GM19328 (cell line): ENCODE results near the gene ATP2A1.
"Not testable (repeated sequence)": the region's sequence is repeated elsewhere in the genome, so short reads cannot be mapped to it uniquely, and the experiment has no call there.

Experiments
- ATAC-seq: cut with Tn5 transposase; IDR thresholded peaks from one replicate; pipeline ENCODE4 v1.9.1; 2021; ENCODE audit warnings: mild to moderate bottlenecking, moderate library complexity; ENCODE audit not compliant: unreplicated experiment

The ATP2A1 gene

DNA sequence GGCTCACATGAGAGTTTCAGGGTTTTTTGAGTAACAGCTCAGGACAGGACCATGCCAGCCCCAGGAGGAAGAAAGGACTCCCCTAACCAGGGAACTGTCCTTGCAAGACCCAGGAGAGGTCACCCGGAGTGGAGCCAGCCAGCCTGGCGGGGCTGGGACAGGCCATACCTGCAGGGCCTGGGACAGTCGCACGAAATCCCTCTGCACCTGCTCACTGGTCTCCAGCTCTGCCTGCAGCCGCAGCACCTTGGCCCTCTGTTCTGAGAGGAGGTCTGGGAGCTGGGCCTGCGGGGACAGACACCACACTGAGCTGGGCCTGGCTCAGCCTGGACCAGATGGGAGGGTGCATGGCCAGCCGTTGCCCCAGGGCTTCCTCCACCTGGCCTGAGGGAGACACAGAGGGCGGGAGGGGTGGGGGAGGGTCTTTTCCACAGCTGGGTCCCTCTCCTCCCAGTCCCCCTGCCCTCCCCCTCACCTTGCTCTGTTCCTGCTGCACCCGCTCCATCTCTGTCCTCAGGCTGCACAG lies 27.0 kb downstream of the ATP2A1 start:
- no peak for ATAC-seq

DNA sequence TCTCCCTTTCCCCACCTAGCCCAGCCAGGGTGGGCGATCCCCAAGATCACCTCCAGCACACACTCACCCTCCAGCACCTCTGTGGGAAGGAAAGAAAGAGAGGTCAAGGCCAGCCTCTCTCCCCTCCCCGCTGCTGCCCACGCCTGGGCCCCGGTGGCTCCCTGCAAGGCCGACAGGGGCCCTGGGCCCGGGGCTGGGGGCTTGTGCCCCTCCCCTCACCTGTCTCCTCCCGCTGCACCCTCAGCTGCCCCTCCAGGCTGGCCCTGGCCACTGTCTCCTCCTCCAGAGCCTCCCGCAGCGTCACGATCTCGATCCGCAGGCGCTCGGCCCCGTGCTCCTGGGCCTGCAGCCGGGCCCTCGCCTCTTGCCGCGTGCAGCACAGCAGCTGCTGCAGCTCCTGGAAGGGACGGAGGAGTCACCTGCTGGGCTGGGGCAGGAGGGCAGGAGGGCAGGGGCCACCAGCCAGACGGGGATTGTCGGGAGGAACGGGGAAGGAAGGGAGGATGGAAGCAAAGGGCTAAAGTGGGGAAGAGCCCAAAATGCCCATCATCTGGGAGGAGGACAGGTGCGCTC lies 27.6 kb downstream of the ATP2A1 start:
- ATAC-seq: no peak

DNA sequence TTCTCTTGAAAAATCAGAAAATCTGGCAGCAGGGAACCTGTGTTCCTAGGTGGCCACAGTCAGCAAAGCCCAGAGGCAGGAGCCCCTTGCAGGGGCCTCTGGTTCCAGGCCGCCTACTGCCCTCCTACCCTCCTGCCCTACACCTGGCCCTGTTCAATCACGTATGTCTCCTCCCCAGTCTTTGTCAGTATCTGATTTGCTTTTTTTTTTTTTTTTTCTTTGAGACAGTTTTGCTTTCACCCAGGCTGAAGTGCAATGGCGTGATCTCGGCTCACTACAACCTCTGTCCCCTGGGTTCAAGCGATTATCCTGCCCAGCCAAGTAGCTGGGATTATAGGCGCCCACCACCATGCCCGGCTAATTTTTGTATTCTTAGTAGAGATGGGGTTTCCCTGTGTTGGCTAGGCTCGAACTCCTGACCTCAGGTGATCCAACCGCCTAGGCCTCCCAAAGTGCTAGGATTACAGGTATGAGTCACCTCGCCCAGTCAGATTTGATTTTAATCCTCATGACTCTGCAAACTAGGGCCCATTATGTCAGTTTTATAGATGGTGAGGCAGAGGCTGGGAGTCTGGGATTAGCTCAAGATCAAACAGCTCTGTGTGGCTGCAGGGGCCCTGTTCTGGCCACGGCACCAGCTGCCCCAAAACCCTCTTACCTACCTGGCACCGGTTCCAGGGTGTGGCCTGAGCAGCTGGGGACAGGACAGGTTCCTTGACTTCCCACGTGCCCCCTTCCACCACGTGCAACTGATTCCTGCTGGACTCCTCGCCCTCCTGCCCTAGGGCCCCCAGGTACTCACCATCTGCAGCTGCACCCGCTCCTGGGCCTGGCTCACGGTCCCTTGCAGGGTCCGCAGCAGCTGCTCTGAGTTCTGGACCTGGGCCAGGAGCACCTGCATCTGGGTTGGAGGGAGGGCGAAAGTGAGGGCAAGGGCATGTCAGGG lies 32.1 kb downstream of the ATP2A1 start:
- no peak for ATAC-seq

DNA sequence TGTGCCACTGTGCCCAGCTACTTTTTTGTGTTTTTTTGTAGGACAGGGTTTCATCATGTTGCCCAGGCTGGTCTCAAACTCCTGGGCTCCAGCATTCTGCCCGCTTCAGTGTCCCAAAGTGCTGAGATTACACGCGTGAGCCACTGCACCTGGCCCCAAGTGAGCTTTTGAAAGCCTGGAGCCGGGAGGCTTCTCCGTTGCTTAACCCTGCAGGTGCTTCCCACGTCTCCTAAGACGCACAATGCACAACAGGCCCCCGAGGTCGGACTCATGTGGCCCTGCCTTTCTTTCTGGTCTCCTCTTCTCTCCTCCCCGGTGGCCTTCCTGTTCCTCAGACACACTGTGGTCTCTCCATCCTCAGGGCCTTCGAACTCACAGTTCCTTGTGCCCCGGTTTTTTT lies 34.3 kb downstream of the ATP2A1 start:
- no peak for ATAC-seq

DNA sequence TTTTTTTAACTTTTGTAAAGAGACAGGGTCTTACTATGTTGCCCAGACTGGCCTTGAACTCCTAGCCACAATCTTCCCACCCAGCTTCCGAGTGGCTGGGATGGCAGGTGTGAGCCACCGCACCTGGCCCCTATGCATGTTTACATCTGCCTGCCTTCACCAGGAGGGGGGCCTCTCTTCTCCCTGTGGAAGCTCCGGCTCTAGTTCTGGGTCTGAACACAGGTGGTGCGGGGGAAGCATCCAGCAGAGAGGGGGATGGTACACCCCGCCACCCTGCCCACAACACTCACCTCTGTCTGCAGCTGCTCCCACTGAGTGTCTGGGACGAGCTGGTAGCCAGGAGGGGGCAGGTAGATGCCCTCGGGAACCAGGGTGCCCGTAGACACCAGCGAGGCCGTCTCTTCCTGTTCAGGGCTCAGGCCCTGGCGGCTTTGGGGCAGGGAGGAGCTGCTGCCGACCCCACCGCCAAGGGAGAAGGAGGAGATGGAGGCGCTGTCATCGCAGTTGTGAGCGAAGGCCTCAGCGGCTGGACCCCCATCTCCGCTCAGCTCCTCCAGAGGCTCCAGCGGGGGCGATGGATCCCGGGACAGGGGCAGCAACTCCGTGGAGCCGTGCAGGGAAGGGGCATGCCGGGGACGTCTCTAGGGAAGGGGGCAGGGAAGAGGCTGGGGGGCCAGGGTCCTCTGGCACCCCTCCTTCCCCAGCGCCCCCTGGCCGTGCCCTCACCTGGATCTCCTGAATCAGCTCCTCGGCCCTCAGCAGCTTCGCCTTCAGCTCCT lies 35.8 kb downstream of the ATP2A1 start:
- ATAC-seq: no peak

DNA sequence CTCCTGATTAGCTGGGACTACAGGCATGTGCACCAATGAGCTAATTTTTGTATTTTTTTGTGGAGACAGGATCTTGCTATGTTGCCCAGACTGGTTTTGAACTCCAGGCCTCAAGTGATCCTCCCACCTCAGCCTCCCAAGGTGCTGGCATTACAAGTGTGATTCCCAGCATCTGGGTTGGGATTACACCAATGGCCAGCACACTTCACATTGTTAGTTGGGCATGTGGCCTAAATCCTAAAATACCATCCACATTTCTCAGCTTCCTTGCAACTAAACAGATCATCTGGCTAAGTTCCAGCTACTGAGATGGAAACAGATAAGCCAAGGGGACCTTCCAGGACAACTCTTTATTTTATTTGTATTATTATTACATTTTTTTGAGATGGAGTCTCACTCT lies 36.9 kb downstream of the ATP2A1 start:
- ATAC-seq: no peak

DNA sequence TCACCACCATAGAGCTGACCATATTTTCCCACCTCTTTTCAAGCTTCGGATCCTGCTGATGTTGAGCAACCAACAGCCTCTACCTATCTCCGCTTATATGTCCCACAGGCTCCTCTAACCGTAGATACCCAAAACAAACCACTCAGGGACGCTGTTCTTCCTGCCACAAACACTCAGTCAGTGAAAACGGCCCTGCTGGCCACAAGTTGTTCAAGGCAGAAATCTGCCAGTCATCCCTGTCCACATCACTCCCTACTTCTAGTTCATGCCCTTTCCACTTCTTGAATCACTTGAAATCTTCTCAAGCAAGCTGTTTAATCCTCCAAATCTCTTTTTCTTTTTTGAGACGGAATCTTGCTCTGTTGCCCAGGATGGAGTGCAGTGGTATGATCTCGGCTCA lies 38.8 kb downstream of the ATP2A1 start:
- ATAC-seq: no peak

DNA sequence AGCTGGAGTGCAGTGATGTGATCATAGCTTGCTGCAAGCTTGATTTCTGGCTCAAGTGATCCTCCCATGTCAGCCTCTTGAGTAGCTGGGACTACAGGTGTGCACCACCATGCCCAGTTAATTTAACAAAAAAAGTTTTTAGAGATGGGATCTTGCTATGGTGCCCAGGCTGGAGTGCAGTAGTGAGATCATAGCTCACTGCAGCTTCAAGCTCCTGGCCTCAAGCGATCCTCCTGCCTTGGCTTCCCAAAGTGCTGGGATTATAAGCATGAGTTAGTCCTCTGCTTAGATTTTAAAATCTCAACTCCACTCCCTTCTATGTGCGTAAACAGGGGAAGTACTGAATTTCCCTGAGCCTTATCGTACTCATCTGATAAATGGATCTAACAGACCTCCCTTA lies 40.4 kb downstream of the ATP2A1 start:
- no peak for ATAC-seq

DNA sequence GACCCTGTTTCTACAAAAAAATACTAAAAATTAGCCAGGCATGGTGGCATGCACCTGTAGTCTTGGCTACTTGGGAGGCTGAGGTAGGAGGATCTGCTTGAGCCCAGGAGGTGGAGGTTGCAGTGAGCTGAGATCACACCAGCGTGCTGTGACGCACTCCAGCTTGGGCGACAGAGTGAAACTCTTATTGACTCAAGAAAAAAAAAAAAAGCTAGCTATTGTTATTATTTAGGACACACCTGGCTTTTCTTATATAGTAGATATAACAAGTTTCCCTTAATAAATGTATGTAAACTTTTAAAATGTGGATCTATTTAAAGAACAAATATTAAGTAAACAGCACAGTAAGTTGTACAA lies 44.9 kb downstream of the ATP2A1 start:
- ATAC-seq: no peak

DNA sequence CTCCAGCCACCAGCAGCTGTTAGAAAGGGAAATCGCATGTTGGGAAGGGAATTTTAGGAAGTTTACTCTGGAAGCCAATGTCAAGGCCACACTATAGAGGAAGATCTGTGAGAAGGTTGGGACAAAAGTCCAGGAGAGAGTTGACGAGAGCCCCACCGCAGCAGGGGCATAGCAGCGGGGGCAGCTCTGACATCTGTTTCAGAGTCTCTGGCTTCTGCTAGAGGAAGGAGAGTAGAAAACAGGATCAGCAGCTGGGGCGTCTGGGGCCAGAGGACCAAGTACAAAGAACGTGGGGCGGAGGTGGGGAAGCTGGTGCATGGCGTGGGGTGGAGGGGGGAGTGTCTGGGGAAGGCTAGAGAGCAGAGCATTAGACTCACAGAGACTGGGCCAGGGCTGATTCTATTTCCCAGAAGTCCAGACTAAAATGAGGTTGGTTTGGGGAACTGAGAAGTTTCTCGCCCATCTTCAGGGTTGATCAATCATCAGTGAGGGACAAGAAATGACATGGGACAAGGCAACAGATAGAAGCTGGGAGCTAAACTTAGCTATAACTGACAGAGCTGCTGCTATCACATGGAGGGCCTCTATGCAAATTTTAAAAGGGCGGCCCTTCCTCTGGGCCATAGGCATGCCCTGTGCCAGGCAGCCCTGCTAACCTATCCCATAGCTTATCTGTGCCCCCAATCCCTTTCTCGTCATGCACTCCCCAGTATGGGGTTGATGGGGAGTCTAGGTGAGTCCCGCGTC lies 45.5 kb downstream of the ATP2A1 start:
- ATAC-seq: peak; percentile 48

DNA sequence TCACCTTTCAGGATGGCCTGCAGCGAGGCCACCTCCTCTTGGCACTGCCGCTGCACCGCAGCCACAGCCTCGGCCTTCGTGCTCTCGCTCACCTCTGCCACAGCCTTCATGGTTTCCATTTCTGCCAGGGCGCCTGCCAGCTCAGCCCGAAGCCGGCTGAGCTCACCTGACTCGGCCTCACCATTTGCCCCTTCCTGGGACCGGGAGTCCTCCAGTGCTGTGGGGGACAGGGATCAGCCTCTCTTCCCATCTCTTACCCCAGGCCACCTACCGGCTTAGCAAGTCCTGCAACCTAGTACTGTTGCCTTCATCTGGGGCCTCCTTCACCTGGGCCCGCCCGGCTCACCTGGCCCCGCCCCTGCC lies 46.1 kb downstream of the ATP2A1 start:
- ATAC-seq: no peak

DNA sequence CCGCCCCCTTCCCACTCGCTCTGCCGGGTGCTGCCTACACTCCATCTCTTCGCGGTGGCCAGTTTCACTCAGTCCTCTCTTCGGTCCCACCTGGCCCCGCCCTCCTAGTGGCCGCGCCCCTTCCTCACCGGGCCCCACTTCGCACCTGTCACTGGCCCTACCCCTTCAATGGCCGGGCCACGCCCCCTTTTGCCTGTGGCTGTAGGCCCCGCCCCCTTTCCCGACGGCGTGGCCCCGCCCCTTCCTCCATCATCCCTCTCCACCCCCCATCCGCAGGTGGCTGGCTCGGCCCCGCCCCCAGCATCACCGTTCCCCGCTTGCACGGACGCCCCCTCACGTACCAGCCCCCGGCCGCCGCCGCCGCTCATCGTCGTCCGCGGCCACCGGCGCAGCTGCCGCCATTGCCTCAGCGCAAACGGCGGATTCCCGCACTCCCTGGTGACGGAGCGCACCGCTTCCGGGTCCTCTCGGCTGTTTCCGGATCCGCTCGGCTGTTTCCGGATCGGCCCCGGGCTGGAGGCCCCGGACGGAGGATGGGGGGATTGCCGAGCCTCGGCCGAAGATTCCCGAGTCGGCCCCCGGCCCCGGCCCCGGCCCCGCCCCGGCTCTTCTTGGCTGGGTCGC lies 46.6 kb downstream of the ATP2A1 start, which contains the start of gene RABEP2:
Gene RABEP2, minus strand, starts transcription at position 477 of the 624 bp plus-strand sequence. Its CDS starts 75 bp downstream, at position 402.
- ATAC-seq: peak; percentile 54

DNA sequence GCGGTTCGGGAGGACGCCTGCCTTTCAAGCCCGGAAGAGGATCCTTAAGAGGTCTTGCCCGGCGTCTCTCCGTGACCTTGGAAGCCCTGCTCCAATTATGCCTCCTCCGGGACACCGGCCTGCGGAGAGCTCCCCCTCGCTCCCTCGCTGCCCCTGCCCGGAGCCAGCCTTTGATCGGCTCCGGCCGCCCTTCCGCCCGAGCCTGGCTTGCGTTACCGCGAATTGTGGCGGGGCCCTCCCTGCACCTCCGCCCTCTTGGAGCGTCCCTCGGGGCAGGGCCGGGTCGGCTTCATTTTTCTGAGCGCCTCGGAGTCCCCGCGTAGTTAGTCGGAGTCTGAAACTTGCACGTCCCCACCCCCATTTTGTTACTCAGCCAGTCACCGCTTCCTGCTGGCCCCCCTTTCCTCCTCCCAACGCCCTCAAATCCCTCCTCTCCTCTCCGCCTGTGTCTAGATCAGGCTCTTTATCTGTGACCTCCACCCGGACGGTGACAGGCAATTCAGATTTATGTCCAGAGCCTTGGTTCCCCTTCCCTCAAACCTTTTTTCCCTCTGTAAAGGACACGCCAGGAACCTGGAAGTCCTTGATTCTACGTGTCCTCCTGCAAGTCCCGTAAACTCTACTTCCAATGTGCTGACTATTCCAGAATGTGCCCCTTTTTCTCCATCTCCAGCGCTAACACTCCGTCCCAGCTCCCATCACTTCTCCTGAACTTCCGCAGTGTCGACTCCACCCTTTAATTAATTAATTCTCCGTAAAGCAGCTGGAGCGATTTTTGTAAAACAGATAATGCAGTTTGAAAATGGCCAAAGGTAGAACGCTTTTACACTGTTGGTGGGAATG lies 47.3 kb downstream of the ATP2A1 start:
- ATAC-seq: no peak

DNA sequence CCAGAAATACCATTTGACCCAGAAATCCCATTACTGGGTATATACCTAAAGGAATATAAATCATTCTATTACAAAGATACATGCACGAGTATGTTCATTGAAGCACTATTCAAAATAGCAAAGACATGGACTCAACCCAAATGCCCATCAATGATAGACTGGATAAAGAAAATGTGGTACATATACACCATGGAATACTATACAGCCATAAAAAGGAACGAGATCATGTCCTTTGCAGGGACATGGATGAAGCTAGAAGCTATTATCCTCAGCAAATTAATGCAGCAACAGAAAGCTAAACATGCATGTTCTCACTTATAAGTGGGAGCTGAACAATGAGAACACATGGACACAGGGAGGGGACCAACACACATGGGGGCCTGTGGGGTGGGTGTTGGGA lies 48.0 kb downstream of the ATP2A1 start:
- not testable (repeated sequence) for ATAC-seq

DNA sequence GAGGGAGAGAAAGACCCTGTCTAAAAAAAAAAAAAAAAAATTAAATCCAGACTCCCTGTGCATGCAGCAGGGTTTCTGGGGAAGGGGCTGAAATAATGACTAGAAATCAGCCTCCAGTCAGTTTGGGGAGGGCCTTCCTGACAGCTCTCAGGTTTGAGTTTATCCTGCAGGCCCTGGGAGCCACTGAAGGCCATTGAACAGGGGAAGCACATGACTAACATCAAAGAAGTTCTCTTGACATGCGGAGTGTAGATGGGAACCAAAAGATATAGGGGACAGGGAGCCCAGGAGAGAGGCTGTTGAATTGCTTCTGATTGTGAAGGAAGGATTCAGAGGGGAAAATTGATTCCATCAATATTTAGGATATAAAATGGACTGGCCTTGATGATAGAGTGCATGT lies 49.5 kb downstream of the ATP2A1 start:
- ATAC-seq: no peak

DNA sequence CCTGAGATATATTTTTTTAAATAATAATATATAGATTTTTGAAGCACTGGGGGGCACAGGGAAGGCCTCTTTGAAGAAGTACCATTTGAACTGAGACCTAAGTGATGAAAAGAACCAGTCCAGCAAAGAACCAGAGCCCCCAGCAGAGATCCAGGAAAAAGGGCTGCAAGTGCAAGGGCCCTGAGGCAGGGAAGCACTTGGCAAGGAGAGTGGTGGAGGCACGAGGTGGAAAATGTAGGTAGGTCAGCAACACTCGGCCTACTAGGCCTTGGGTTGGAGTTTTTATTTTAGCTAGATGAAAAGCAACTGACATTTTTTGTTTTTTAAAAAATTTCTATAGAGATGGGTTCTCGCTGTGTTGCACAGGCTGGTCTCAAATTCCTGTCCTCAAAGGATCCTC lies 51.9 kb downstream of the ATP2A1 start:
- no peak for ATAC-seq

DNA sequence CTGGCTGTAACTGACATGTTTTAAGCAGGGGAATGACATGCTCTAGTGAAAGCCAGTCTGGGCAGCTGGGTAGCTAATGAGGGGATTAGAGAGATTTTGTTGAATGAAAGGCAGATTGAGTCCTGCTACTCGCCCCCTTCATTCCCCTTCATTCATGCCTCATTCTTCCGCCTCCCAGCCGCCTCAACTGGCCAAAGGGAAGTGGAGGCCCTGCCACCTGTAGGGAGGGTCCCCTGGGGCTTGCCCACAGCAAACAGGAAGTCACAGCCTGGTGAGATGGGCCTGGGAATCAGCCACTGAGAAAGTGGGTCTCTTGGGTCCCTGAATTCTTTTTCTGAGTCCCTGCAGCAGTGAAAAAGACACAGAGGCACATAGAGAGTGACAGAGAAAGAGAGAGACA lies 52.4 kb downstream of the ATP2A1 start:
- no peak for ATAC-seq

DNA sequence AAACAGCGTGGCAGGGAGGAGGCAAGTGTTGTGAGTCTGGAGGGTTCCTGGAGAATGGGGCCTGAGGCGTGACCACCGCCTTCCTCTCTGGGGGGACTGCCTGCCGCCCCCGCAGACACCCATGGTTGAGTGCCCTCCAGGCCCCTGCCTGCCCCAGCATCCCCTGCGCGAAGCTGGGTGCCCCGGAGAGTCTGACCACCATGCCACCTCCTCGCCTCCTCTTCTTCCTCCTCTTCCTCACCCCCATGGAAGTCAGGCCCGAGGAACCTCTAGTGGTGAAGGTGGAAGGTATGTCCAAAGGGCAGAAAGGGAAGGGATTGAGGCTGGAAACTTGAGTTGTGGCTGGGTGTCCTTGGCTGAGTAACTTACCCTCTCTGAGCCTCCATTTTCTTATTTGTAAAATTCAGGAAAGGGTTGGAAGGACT lies 53.5 kb downstream of the ATP2A1 start, which contains the start of gene CD19:
Gene CD19, plus strand, starts transcription at position 171 of the 425 bp plus-strand sequence. Its CDS starts 30 bp downstream, at position 201.
- ATAC-seq: no peak
